Neural progenitor cell (in vitro differentiated cells): Measurements from ENCODE around the gene JAZF1. TPM values are rescaled to one million over a fixed set of nuclear protein-coding genes. Genes with fewer than 3 reads are reported as not detected.

ENCODE experiments used
- DNase-seq: peaks from one replicate; pipeline ENCODE4 v3.0.0-alpha.2; 2016; ENCODE audit warnings: low spot score
- H2AFZ ChIP-seq: fragments of 200-600 bp; sonication (generic); replicated peaks from 2 replicates; pipeline ENCODE4 v1.6.1; 2016; ENCODE audit warnings: antibody characterized with exemption
- H3F3A ChIP-seq: fragments of 200-600 bp; sonication (generic); 2 replicates; pipeline ENCODE4 v1.6.1; 2016; ENCODE audit warnings: antibody characterized with exemption, low read depth
- H3K27ac ChIP-seq: fragments of 200-600 bp; sonication (generic); 2 replicates; pipeline ENCODE4 v1.5.1; 2016; ENCODE audit warnings: mild to moderate bottlenecking
- H3K27me3 ChIP-seq: fragments of 200-600 bp; sonication (generic); 2 replicates; pipeline ENCODE4 v1.6.1; 2016; ENCODE audit warnings: mild to moderate bottlenecking, moderate library complexity
- H3K36me3 ChIP-seq: fragments of 200-600 bp; sonication (generic); 2 replicates; pipeline ENCODE4 v1.5.1; 2016
- H3K4me1 ChIP-seq: fragments of 200-600 bp; sonication (generic); 2 replicates; pipeline ENCODE4 v1.6.1; 2016; ENCODE audit warnings: mixed run types
- H3K4me2 ChIP-seq: fragments of 200-600 bp; sonication (generic); 2 replicates; pipeline ENCODE4 v1.6.1; 2016
- H3K4me3 ChIP-seq: fragments of 200-600 bp; sonication (generic); 2 replicates; pipeline ENCODE4 v1.5.1; 2016
- H3K79me2 ChIP-seq: fragments of 200-600 bp; sonication (generic); 2 replicates; pipeline ENCODE4 v1.6.1; 2016; ENCODE audit warnings: low read depth
- H3K9ac ChIP-seq: fragments of 200-600 bp; sonication (generic); 2 replicates; pipeline ENCODE4 v1.6.1; 2016
- H3K9me3 ChIP-seq: fragments of 200-600 bp; sonication (generic); 2 replicates; pipeline ENCODE4 v1.5.1; 2016; ENCODE audit warnings: low read depth
- H4K20me1 ChIP-seq: fragments of 200-600 bp; sonication (generic); 2 replicates; pipeline ENCODE4 v1.6.1; 2016; ENCODE audit warnings: low read depth
- H3K27ac Mint-ChIP-seq: 3 replicates; pipeline ENCODE4 v1.8.0; 2021; ENCODE audit warnings: mixed read lengths
- H3K27me3 Mint-ChIP-seq: 2 replicates; pipeline ENCODE4 v1.8.0; 2022; ENCODE audit warnings: low read depth, mild to moderate bottlenecking, inconsistent platforms, moderate library complexity, mixed read lengths; ENCODE audit not compliant: insufficient read depth
- H3K36me3 Mint-ChIP-seq: 3 replicates; pipeline ENCODE4 v1.8.0; 2021; ENCODE audit warnings: mixed read lengths
- H3K4me1 Mint-ChIP-seq: 3 replicates; pipeline ENCODE4 v1.8.0; 2021; ENCODE audit warnings: mixed read lengths
- H3K4me3 Mint-ChIP-seq: 3 replicates; pipeline ENCODE4 v1.8.0; 2021; ENCODE audit warnings: mild to moderate bottlenecking, moderate library complexity, mixed read lengths
- H3K9me3 Mint-ChIP-seq: 3 replicates; pipeline ENCODE4 v1.8.0; 2020; ENCODE audit warnings: mixed read lengths
- CTCF ChIP-seq: fragments of 200-600 bp; sonication (generic); IDR thresholded peaks from 2 replicates; pipeline ENCODE4 v1.5.1; 2017; ENCODE audit warnings: antibody characterized with exemption, mild to moderate bottlenecking
- EZH2 ChIP-seq: fragments of 200-600 bp; sonication (generic); IDR thresholded peaks from 2 replicates; pipeline ENCODE4 v1.6.1; 2017; ENCODE audit warnings: antibody characterized with exemption, mild to moderate bottlenecking, moderate library complexity
- EZH2phosphoT487 ChIP-seq: fragments of 200-600 bp; sonication (generic); IDR thresholded peaks from 2 replicates; pipeline ENCODE4 v1.6.1; 2017; ENCODE audit warnings: antibody characterized with exemption
- total RNA-seq: library from RNA; depleted of rRNA; stranded (reverse); fragments of >200 nt; gene quantifications from 2 replicates; pipeline ENCODE4 v1.2.3, GENCODE V29; 2015; ENCODE audit warnings: low replicate concordance

JAZF1 gene
- total RNA-seq, 1 donor from 2014 or later = 3.1 TPM

- Mint-ChIP-seq H3K27me3 (peaks cover 2% of the 10 kb centered on the region), H3K27ac (no peak overlapping the region), H3K36me3 (no peaks in the 10 kb centered on the region), H3K4me1 (peaks cover 16% of the 10 kb centered on the region), H3K9me3 (peaks cover 6% of the 10 kb centered on the region), H3K4me3 (no peak overlapping the region)
- peaks cover 31% of the 10 kb centered on the region for H3K4me1 ChIP-seq
- H3K9me3 ChIP-seq = no peaks in the 10 kb centered on the region
- H3K4me3 ChIP-seq = no peak overlapping the region
- H3K9ac ChIP-seq = no peak overlapping the region
- H3K27ac ChIP-seq = no peak overlapping the region
- no peaks in the 10 kb centered on the region for H3K27me3 ChIP-seq
- no peaks in the 10 kb centered on the region for H3F3A ChIP-seq
- no peak for DNase-seq
- no peaks in the 10 kb centered on the region for H4K20me1 ChIP-seq
- no peaks in the 10 kb centered on the region for H3K36me3 ChIP-seq
- TF ChIP-seq CTCF (no peak), EZH2 (no peak)
- H2AFZ ChIP-seq = no peak overlapping the region
- no peak overlapping the region for H3K4me2 ChIP-seq
- H3K79me2 ChIP-seq = no peaks in the 10 kb centered on the region
These were observed 262.8 kb downstream of the JAZF1 start for GRCh38 chr7:27917774-27918314.

GRCh38 chr7:27917119-27917518 lies 263.5 kb downstream of the JAZF1 start:
- Histone ChIP-seq H3K27ac (no peak overlapping the region), H3K9me3 (no peaks in the 10 kb centered on the region), H3K4me1 (peaks cover 38% of the 10 kb centered on the region), H4K20me1 (no peaks in the 10 kb centered on the region), H3K36me3 (no peaks in the 10 kb centered on the region), H3K79me2 (no peaks in the 10 kb centered on the region), H3K4me3 (no peak overlapping the region), H3K9ac (no peak overlapping the region), H3F3A (peaks cover 3% of the 10 kb centered on the region), H3K4me2 (no peak overlapping the region), H2AFZ (no peak overlapping the region), H3K27me3 (no peaks in the 10 kb centered on the region)
- H3K4me3 Mint-ChIP-seq = no peak overlapping the region
- TF ChIP-seq EZH2phosphoT487 = no peak
- no peak for TF ChIP-seq CTCF
- TF ChIP-seq EZH2 = no peak
- no peaks in the 10 kb centered on the region for H3K36me3 Mint-ChIP-seq
- no peak overlapping the region for H3K27ac Mint-ChIP-seq
- H3K27me3 Mint-ChIP-seq = peaks cover 2% of the 10 kb centered on the region
- peaks cover 19% of the 10 kb centered on the region for H3K4me1 Mint-ChIP-seq
- H3K9me3 Mint-ChIP-seq = peaks cover 6% of the 10 kb centered on the region
- no peak for DNase-seq

- H3K4me1 ChIP-seq = peaks cover 46% of the 10 kb centered on the region
- Mint-ChIP-seq H3K27ac (no peak overlapping the region), H3K9me3 (peaks cover 6% of the 10 kb centered on the region), H3K27me3 (peaks cover 2% of the 10 kb centered on the region), H3K4me3 (no peak overlapping the region), H3K4me1 (peaks cover 20% of the 10 kb centered on the region), H3K36me3 (no peaks in the 10 kb centered on the region)
- H3K9ac ChIP-seq = no peak overlapping the region
- DNase-seq = no peak
- no peak overlapping the region for H3K27ac ChIP-seq
- H3K9me3 ChIP-seq = no peaks in the 10 kb centered on the region
- no peak overlapping the region for H3K4me2 ChIP-seq
- no peaks in the 10 kb centered on the region for H3K36me3 ChIP-seq
- H2AFZ ChIP-seq = no peak overlapping the region
- no peak for TF ChIP-seq EZH2phosphoT487
- TF ChIP-seq EZH2 = no peak
- TF ChIP-seq CTCF = no peak
- no peaks in the 10 kb centered on the region for H3K27me3 ChIP-seq
- H3K4me3 ChIP-seq = no peak overlapping the region
- H3K79me2 ChIP-seq = no peaks in the 10 kb centered on the region
- peaks cover 10% of the 10 kb centered on the region for H3F3A ChIP-seq
- no peaks in the 10 kb centered on the region for H4K20me1 ChIP-seq
These were observed 264.2 kb downstream of the JAZF1 start for GRCh38 chr7:27916372-27916771.
